GM12878 (cell line): Measurements from ENCODE around the gene STX8. TPM values are rescaled to one million over a fixed set of nuclear protein-coding genes. Genes with fewer than 3 reads are reported as not detected.

Experiments used
- ATAC-seq: fragments of 200-7000 bp; cut with Tn5 transposase; 3 replicates; pipeline ENCODE4 v1.9.1; 2020; ENCODE audit warnings: mild to moderate bottlenecking, moderate library complexity
- BruUV-seq: library from RNA; stranded (reverse); fragments of 400-500 nt; replicated peaks from 2 replicates; lab custom pipeline; 2021; lab: Mats Ljungman, UMichigan
- CTCF ChIA-PET: fragments of 300-600 bp; sonication (Branson Sonifier 250); formaldehyde crosslinking; extraction: SDS; loops from one replicate; lab custom pipeline; 2021; ENCODE audit warnings: inconsistent platforms; lab: Yijun Ruan, JAX
- POLR2A ChIA-PET: fragments of 350-600 bp; formaldehyde crosslinking; extraction: SDS; loops from one replicate; lab custom pipeline; 2021; ENCODE audit warnings: inconsistent platforms; lab: Charles Lee
- RAD21 ChIA-PET: fragments of 300-600 bp; sonication (Branson Sonifier 250); formaldehyde crosslinking; loops from one replicate; lab custom pipeline; 2023; ENCODE audit warnings: antibody characterized with exemption; ENCODE audit not compliant: unreplicated experiment; lab: Charles Lee
- SMC1A ChIA-PET: fragments of 300-600 bp; sonication (Branson Sonifier 250); formaldehyde crosslinking; loops from one replicate; lab custom pipeline; 2023; ENCODE audit not compliant: unreplicated experiment, uncharacterized antibody; lab: Charles Lee
- DNase-seq: peaks from one replicate; pipeline ENCODE4 v3.0.0-alpha.2; 2011; ENCODE audit warnings: low read depth, low spot score
- FAIRE-seq: peaks from 3 replicates; lab custom pipeline; 2011; peaks lifted over from hg19 to GRCh38; lab: Jason Lieb, UNC
- H2AFZ ChIP-seq: 2 replicates; pipeline ENCODE4 v1.6.0; 2011; ENCODE audit warnings: low read depth, low read length, control low read depth; ENCODE audit not compliant: control insufficient read depth
- H3K27ac ChIP-seq: 2 replicates; pipeline ENCODE4 v1.5.1; 2011; ENCODE audit warnings: control low read depth; ENCODE audit not compliant: control insufficient read depth, insufficient read depth
- H3K27me3 ChIP-seq, 2 experiments: replicated peaks in 1 of 2; 2 replicates each; pipeline versions ENCODE4 v1.6.0 to v1.6.1; 2011; ENCODE audit warnings: low read length in 1 of 2; ENCODE audit not compliant: control insufficient read depth in 2 of 2, insufficient read depth in 2 of 2
- H3K36me3 ChIP-seq, 2 experiments: 2 replicates each; pipeline ENCODE4 v1.5.1; 2011; ENCODE audit warnings: low read length in 1 of 2; ENCODE audit not compliant: control insufficient read depth in 2 of 2, insufficient read depth in 2 of 2
- H3K4me1 ChIP-seq: 2 replicates; pipeline ENCODE4 v1.6.1; 2011; ENCODE audit warnings: mild to moderate bottlenecking, low read length, moderate library complexity, mixed read lengths; ENCODE audit not compliant: control insufficient read depth, insufficient read depth
- H3K4me2 ChIP-seq: 2 replicates; pipeline ENCODE4 v1.6.0; 2011; ENCODE audit warnings: control low read depth; ENCODE audit not compliant: control insufficient read depth, insufficient read depth
- H3K4me3 ChIP-seq: fragments of 200-600 bp; sonication (generic); 2 replicates; pipeline ENCODE4 v1.5.1; 2016
- H3K79me2 ChIP-seq: 2 replicates; pipeline ENCODE4 v1.6.0; 2011; ENCODE audit warnings: low read length; ENCODE audit not compliant: control insufficient read depth, insufficient read depth
- H3K9ac ChIP-seq: 2 replicates; pipeline ENCODE4 v1.8.0; 2011; ENCODE audit warnings: low read length, control low read depth, mixed read lengths; ENCODE audit not compliant: control insufficient read depth, insufficient read depth
- H3K9me3 ChIP-seq: replicated peaks from 3 replicates; pipeline ENCODE4 v1.5.1; 2011; ENCODE audit warnings: mild to moderate bottlenecking, low read length; ENCODE audit not compliant: control insufficient read depth, insufficient read depth
- H4K20me1 ChIP-seq: 2 replicates; pipeline ENCODE4 v1.6.0; 2011; ENCODE audit not compliant: control insufficient read depth, insufficient read depth
- BACH1 ChIP-seq: fragments of 450-650 bp; IDR thresholded peaks from 2 replicates; pipeline ENCODE4 v1.6.1; 2017; ENCODE audit warnings: mild to moderate bottlenecking, borderline replicate concordance
- CBX5 ChIP-seq: sonication (generic); IDR thresholded peaks from 2 replicates; pipeline ENCODE4 v1.6.1; 2016; ENCODE audit warnings: low read depth, moderate library complexity, mild to moderate bottlenecking, inconsistent platforms
- E2F8 ChIP-seq: fragments of 450-650 bp; IDR thresholded peaks from 2 replicates; pipeline ENCODE4 v1.6.1; 2018; ENCODE audit warnings: mild to moderate bottlenecking, low read depth, moderate library complexity; ENCODE audit not compliant: partially characterized antibody
- NR2C1 ChIP-seq: fragments of 450-650 bp; IDR thresholded peaks from 2 replicates; pipeline ENCODE4 v1.6.1; 2017; ENCODE audit warnings: antibody characterized with exemption, mild to moderate bottlenecking, moderate library complexity
- PRDM15 ChIP-seq: fragments of 450-650 bp; formaldehyde crosslinking; IDR thresholded peaks from 2 replicates; pipeline ENCODE4 v1.4.0; 2020; ENCODE audit warnings: mild to moderate bottlenecking, moderate library complexity
- SMARCA5 ChIP-seq: fragments of 450-650 bp; IDR thresholded peaks from 2 replicates; pipeline ENCODE4 v1.6.1; 2017; ENCODE audit warnings: mild to moderate bottlenecking
- SUZ12 ChIP-seq: fragments of 200-600 bp; sonication (generic); IDR thresholded peaks from one replicate; pipeline ENCODE4 v1.6.1; 2018; ENCODE audit warnings: antibody characterized with exemption, mild to moderate bottlenecking; ENCODE audit not compliant: unreplicated experiment
- ZZZ3 ChIP-seq: IDR thresholded peaks from 2 replicates; pipeline ENCODE4 v1.6.1; 2011; ENCODE audit warnings: low read depth; ENCODE audit not compliant: control insufficient read depth, insufficient read length
- WGBS: methylation state at CpG from one replicate; pipeline ENCODE4 v1.1.6; 2016; ENCODE audit warnings: low lambda C conversion rate; ENCODE audit not compliant: insufficient replicate concordance, insufficient coverage; ENCODE audit errors: missing lambda C conversion rate; 5-methylcytosine and 5-hydroxymethylcytosine counted together
- in situ Hi-C: fragments of 300-500 bp; cut with MboI; formaldehyde crosslinking; loops from 9 replicates; pipeline ENCODE4 v1.14.3; 2018; ENCODE audit warnings: mixed read lengths
- intact Hi-C: fragments of 100-400 bp; cut with micrococcal nuclease; formaldehyde crosslinking; loops from one replicate; pipeline ENCODE4 v1.14.2; 2022; ENCODE audit not compliant: unreplicated experiment
- polyA plus RNA-seq, 11 experiments: library from polyadenylated mRNA; depleted of rRNA in 4 of 11; unstranded in 6 of 11; stranded (reverse) in 5 of 11; fragments of >200 nt; fragmentation: Nextera tagmentation in 4 of 11; fragmentation: Illumina TruSeq in 1 of 11; extraction: Ambion mirVana in 4 of 11; extraction: Trizol in 1 of 11; gene quantifications; 1 replicate in 1 of 11; 2 replicates in 10 of 11; pipeline versions ENCODE4 v1.2.1 to v1.2.3, GENCODE V29; 2011 to 2016; ENCODE audit warnings: inconsistent platforms in 2 of 11, missing spikeins in 2 of 11, low read depth in 1 of 11
- total RNA-seq, 4 experiments: library from RNA; depleted of rRNA in 3 of 4; stranded (reverse); fragments of >200 nt in 3 of 4; fragmentation: Illumina TruSeq in 1 of 4; extraction: Trizol in 1 of 4; gene quantifications; 2 replicates each; pipeline versions ENCODE4 v1.2.1 to v1.2.3, GENCODE V29; 2013 to 2021
- TF ChIP-seq, protein P1 (sequence below): IDR thresholded peaks from 2 replicates; pipeline ENCODE4 v1.6.1; 2012; ENCODE audit warnings: low read depth, low read length, improper control_type of control experiment

The STX8 gene
- total and polyA plus RNA-seq, 10 of the 15 experiments (the other 5 are each of a cell fraction or from before 2014, with no cell fraction given), result 47.9 to 151 (median 72.9) TPM

GRCh38 chr17:9266031-9266680, 309.5 kb downstream of the STX8 start:
- ChIA-PET CTCF (interaction anchor here (1.8 kb wide), 1 partner anchor 26 kb away, joined by 4 read pairs; no protein-coding TSS in a partner anchor), SMC1A (no interaction called here), POLR2A (no interaction called here), RAD21 (no interaction called here)
- ATAC-seq (no peak), FAIRE-seq (no peak), DNase-seq (no peak)
- H3K36me3 ChIP-seq, result no peaks in the 10 kb centered on the region
- no peak overlapping the region for H3K9ac ChIP-seq
- no peak overlapping the region for H3K4me3 ChIP-seq
- no peak overlapping the region for H2AFZ ChIP-seq
- H3K9me3 ChIP-seq, result no peaks in the 10 kb centered on the region
- in situ Hi-C loops (no loop called here), intact Hi-C loops (no loop called here)
- no TSS peak for BruUV-seq
- TF ChIP-seq NR2C1 (no peak), PRDM15 (CRISPR knock-in tag) (no peak), BACH1 (no peak), ZZZ3 (no peak), CBX5 (no peak), SUZ12 (no peak), E2F8 (no peak), SMARCA5 (no peak)
- TF ChIP-seq, protein P1, sequence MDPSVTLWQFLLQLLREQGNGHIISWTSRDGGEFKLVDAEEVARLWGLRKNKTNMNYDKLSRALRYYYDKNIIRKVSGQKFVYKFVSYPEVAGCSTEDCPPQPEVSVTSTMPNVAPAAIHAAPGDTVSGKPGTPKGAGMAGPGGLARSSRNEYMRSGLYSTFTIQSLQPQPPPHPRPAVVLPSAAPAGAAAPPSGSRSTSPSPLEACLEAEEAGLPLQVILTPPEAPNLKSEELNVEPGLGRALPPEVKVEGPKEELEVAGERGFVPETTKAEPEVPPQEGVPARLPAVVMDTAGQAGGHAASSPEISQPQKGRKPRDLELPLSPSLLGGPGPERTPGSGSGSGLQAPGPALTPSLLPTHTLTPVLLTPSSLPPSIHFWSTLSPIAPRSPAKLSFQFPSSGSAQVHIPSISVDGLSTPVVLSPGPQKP, result no peak
- H3K27ac ChIP-seq, result no peak overlapping the region
- H3K27me3 ChIP-seq, result no peaks in the 10 kb centered on the region
- WGBS, result 87% methylated on average over 14 of the region's 14 CpGs
- no peaks in the 10 kb centered on the region for H3K79me2 ChIP-seq
- no peak overlapping the region for H3K4me2 ChIP-seq
- no peaks in the 10 kb centered on the region for H4K20me1 ChIP-seq
- H3K4me1 ChIP-seq, result no peaks in the 10 kb centered on the region
